Measurements from ENCODE around the gene PPP1R3E.
"Not testable (repeated sequence)": the region's sequence is repeated elsewhere in the genome, so short reads cannot be mapped to it uniquely, and the experiment has no call there.

DNA sequence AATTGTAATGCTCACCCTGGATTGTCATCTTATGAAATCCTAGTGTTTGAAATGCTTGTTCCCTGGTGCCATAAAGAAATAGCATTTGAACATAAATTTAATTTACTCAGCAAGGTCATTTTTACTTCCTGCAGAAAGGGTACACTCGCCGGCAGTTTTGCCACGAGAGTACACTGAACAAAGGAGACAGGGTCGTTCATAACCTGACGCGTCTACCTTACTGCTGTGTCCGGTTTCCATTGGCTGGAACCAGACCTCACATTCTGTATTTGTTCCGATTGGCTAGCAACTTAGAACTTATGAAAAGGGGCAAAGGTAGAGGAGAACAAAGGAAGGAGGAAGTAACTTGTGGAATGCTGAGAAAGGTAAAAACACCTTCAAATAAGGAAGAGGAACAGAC, 41.8 kb downstream of the PPP1R3E start:
- TF ChIP-seq CTCF, POLR2A (IDR thresholded peaks at IDR 0.05): not testable (repeated sequence)

Measured in heart left ventricle (tissue), 13 donors.